ENCODE data around the gene PARVA.
"Not testable (repeated sequence)": the region's sequence is repeated elsewhere in the genome, so short reads cannot be mapped to it uniquely, and the experiment has no call there.

The PARVA gene

GRCh38 chr11:12503886-12504285, 126.5 kb downstream of the PARVA start:
- no peak for DNase-seq (ENCODE audit: low read depth in 2 of 2)

GRCh38 chr11:12505183-12505582, 127.8 kb downstream of the PARVA start:
- no peak for DNase-seq (ENCODE audit: low read depth in 2 of 2)

GRCh38 chr11:12506404-12506921, 129.1 kb downstream of the PARVA start:
- no peak for DNase-seq (ENCODE audit: low read depth in 2 of 2)

- DNase-seq (ENCODE audit: low read depth in 2 of 2) = no peak
Observed at GRCh38 chr11:12507391-12507790, 130.0 kb downstream of the PARVA start.

- DNase-seq (ENCODE audit: low read depth in 2 of 2) = no peak
Observed at GRCh38 chr11:12508151-12508751, 130.9 kb downstream of the PARVA start.

- no peak for DNase-seq (ENCODE audit: low read depth in 2 of 2)
Observed at GRCh38 chr11:12509371-12509770, 132.0 kb downstream of the PARVA start.

GRCh38 chr11:12512132-12512531, 134.8 kb downstream of the PARVA start:
- DNase-seq (ENCODE audit: low read depth in 2 of 2) = no peak

- DNase-seq (ENCODE audit: low read depth in 2 of 2) = no peak
Observed at GRCh38 chr11:12512826-12513395, 135.5 kb downstream of the PARVA start.

- DNase-seq (ENCODE audit: low read depth in 2 of 2) = no peak
Observed at GRCh38 chr11:12516387-12517105, 139.2 kb downstream of the PARVA start.

- DNase-seq (ENCODE audit: low read depth in 2 of 2) = no peak
Observed at GRCh38 chr11:12517306-12517705, 139.9 kb downstream of the PARVA start.

- DNase-seq (ENCODE audit: low read depth in 2 of 2) = no peak
Observed at GRCh38 chr11:12517741-12518140, 140.4 kb downstream of the PARVA start.

GRCh38 chr11:12518606-12519385, 141.4 kb downstream of the PARVA start:
- DNase-seq (ENCODE audit: low read depth in 2 of 2) = no peak

- no peak for DNase-seq (ENCODE audit: low read depth in 2 of 2)
Observed at GRCh38 chr11:12520054-12520453, 142.7 kb downstream of the PARVA start.

GRCh38 chr11:12520576-12520975, 143.2 kb downstream of the PARVA start:
- DNase-seq (ENCODE audit: low read depth in 2 of 2) = not testable (repeated sequence)

GRCh38 chr11:12523180-12523924, 146.0 kb downstream of the PARVA start:
- DNase-seq (ENCODE audit: low read depth in 2 of 2) = no peak

- no peak for DNase-seq (ENCODE audit: low read depth in 2 of 2)
Observed at GRCh38 chr11:12524865-12525264, 147.5 kb downstream of the PARVA start.

GRCh38 chr11:12525466-12526055, 148.2 kb downstream of the PARVA start:
- DNase-seq (ENCODE audit: low read depth in 2 of 2) = no peak

GRCh38 chr11:12526789-12527188, 149.4 kb downstream of the PARVA start:
- DNase-seq (ENCODE audit: low read depth in 2 of 2) = no peak

- DNase-seq (ENCODE audit: low read depth in 2 of 2) = no peak
Observed at GRCh38 chr11:12528487-12528886, 151.1 kb downstream of the PARVA start.

- no peak for DNase-seq (ENCODE audit: low read depth in 2 of 2)
Observed at GRCh38 chr11:12529041-12529440, 151.7 kb downstream of the PARVA start.

- no peak for DNase-seq (ENCODE audit: low read depth in 2 of 2)
Observed at GRCh38 chr11:12529793-12530192, 152.4 kb downstream of the PARVA start.

Data from activated CD4-positive, alpha-beta T cell treated with anti-CD3 and anti-CD28 coated beads for 24 hours (primary cell).